ENCODE data around the gene HHATL.

The HHATL gene

GRCh38 chr3:42693530-42693930 is 9.1 kb downstream of the HHATL start:
- TF ChIP-seq CEBPB (IDR thresholded peaks at IDR 0.05) (no peak), RAD21 (IDR thresholded peaks at IDR 0.05; ENCODE audit: low read depth) (no peak), MAX (IDR thresholded peaks at IDR 0.05) (no peak), NFIC (IDR thresholded peaks at IDR 0.05) (no peak), USF1 (IDR thresholded peaks at IDR 0.05) (no peak), ZBTB7A (IDR thresholded peaks at IDR 0.05; ENCODE audit: low read depth) (no peak), TAF1 (IDR thresholded peaks at IDR 0.05; ENCODE audit: low read depth) (no peak), CREB1 (IDR thresholded peaks at IDR 0.05; ENCODE audit: low read depth) (no peak)

GRCh38 chr3:42692667-42693529 is 9.7 kb downstream of the HHATL start:
- TF ChIP-seq TCF12 (IDR thresholded peaks at IDR 0.05; ENCODE audit: low read depth): no peak
- no peak for TF ChIP-seq CEBPB (IDR thresholded peaks at IDR 0.05)
- no peak for TF ChIP-seq REST (IDR thresholded peaks at IDR 0.05; ENCODE audit: low read depth)
- no peak for TF ChIP-seq RAD21 (IDR thresholded peaks at IDR 0.05; ENCODE audit: low read depth)
- no peak for TF ChIP-seq TEAD4 (IDR thresholded peaks at IDR 0.05)
- no peak for TF ChIP-seq FOXM1 (IDR thresholded peaks at IDR 0.05; ENCODE audit: borderline replicate concordance, low read depth)
- TF ChIP-seq CREB1 (IDR thresholded peaks at IDR 0.05; ENCODE audit: low read depth): no peak

- TF ChIP-seq FOXM1 (IDR thresholded peaks at IDR 0.05; ENCODE audit: borderline replicate concordance, low read depth) (no peak), YY1 (IDR thresholded peaks at IDR 0.05; ENCODE audit: low read depth) (no peak), EGR1 (IDR thresholded peaks at IDR 0.05) (no peak), TCF12 (IDR thresholded peaks at IDR 0.05; ENCODE audit: low read depth) (no peak), EP300 (IDR thresholded peaks at IDR 0.05; ENCODE audit: borderline replicate concordance) (no peak), TEAD4 (IDR thresholded peaks at IDR 0.05) (no peak), MAX (IDR thresholded peaks at IDR 0.05) (no peak), REST (IDR thresholded peaks at IDR 0.05; ENCODE audit: low read depth) (no peak), ZBTB7A (IDR thresholded peaks at IDR 0.05; ENCODE audit: low read depth) (no peak), TAF1 (IDR thresholded peaks at IDR 0.05; ENCODE audit: low read depth) (no peak), CEBPB (IDR thresholded peaks at IDR 0.05) (no peak), RAD21 (IDR thresholded peaks at IDR 0.05; ENCODE audit: low read depth) (no peak), NFIC (IDR thresholded peaks at IDR 0.05) (no peak), USF1 (IDR thresholded peaks at IDR 0.05) (no peak), CREB1 (IDR thresholded peaks at IDR 0.05; ENCODE audit: low read depth) (no peak)
These were observed 10.6 kb downstream of the HHATL start for GRCh38 chr3:42691816-42692666.

GRCh38 chr3:42690766-42691680 is 11.6 kb downstream of the HHATL start:
- TF ChIP-seq EP300 (IDR thresholded peaks at IDR 0.05; ENCODE audit: borderline replicate concordance) (no peak), TAF1 (IDR thresholded peaks at IDR 0.05; ENCODE audit: low read depth) (no peak), RAD21 (IDR thresholded peaks at IDR 0.05; ENCODE audit: low read depth) (no peak), CEBPB (IDR thresholded peaks at IDR 0.05) (no peak), EGR1 (IDR thresholded peaks at IDR 0.05) (no peak), TCF12 (IDR thresholded peaks at IDR 0.05; ENCODE audit: low read depth) (no peak), YY1 (IDR thresholded peaks at IDR 0.05; ENCODE audit: low read depth) (no peak), TEAD4 (IDR thresholded peaks at IDR 0.05) (no peak), NFIC (IDR thresholded peaks at IDR 0.05) (no peak), ZBTB7A (IDR thresholded peaks at IDR 0.05; ENCODE audit: low read depth) (no peak), FOXM1 (IDR thresholded peaks at IDR 0.05; ENCODE audit: borderline replicate concordance, low read depth) (no peak)

Measured in Ishikawa (cell line).